Measurements from ENCODE around the gene EYA2. TPM values are rescaled to one million over a fixed set of nuclear protein-coding genes. Genes with fewer than 3 reads are reported as not detected.
A peak's percentile ranks its signal among the peaks of the same experiment; 100 is the strongest.

Gene EYA2
- total RNA-seq, 1 experiment from 2014 or later = 0.74 TPM

- Mint-ChIP-seq H3K27ac (peak overlapping the region in 2 of 3 experiments; percentile 36 to 94; a peak in 4 of 7 replicates), H3K4me3 (no peak overlapping the region), H3K9me3 (peaks cover 3 to 9% of the 10 kb centered on the region in 2 experiments; a peak in 4 of 5 replicates), H3K27me3 (ENCODE audit: low read depth) (peaks cover 1% of the 10 kb centered on the region; the same call in 1 of the 2 replicates), H3K36me3 (ENCODE audit: insufficient read depth in 1 of 3, low read depth in 3 of 3) (peaks cover 0 to 6% (median 2%) of the 10 kb centered on the region in 3 experiments; a peak in 2 of 7 replicates), H3K4me1 (peaks cover 22 to 32% of the 10 kb centered on the region in 2 experiments)
- H2BK15ac ChIP-seq (ENCODE audit: low read depth, low read length) = no peak overlapping the region
- no peak overlapping the region for H2BK5ac ChIP-seq (ENCODE audit: insufficient read length, low read length)
- H2BK120ac ChIP-seq (ENCODE audit: low read depth, low read length, poor library complexity, severe bottlenecking) = no peak overlapping the region
- H2AFZ ChIP-seq (ENCODE audit: low read length) = no peak overlapping the region
- no peaks in the 10 kb centered on the region for H3K4me1 ChIP-seq (ENCODE audit: insufficient read depth, low read length)
- no peaks in the 10 kb centered on the region for H3K23me2 ChIP-seq (ENCODE audit: insufficient read length, low read depth, low read length, poor library complexity, severe bottlenecking)
- H3K56ac ChIP-seq (ENCODE audit: insufficient read length, low read depth, low read length) = no peak overlapping the region
- H3K79me1 ChIP-seq (ENCODE audit: insufficient read depth, low read depth, low read length, poor library complexity, severe bottlenecking) = no peaks in the 10 kb centered on the region
- TF ChIP-seq CTCF (conservative IDR thresholded peaks at IDR 0.05) = no peak
- H4K91ac ChIP-seq (ENCODE audit: insufficient read length, low read depth, low read length) = no peak overlapping the region
- no peak for DNase-seq
- no peaks in the 10 kb centered on the region for H4K20me1 ChIP-seq (ENCODE audit: control insufficient read depth, insufficient read depth, insufficient read length)
- no peak overlapping the region for H3K9ac ChIP-seq (ENCODE audit: extremely low read depth, insufficient read length, low read length)
- no peaks in the 10 kb centered on the region for H3K27me3 ChIP-seq (ENCODE audit: insufficient read depth, low read length)
- no peak overlapping the region for H2AK5ac ChIP-seq (ENCODE audit: insufficient read length, low read length)
- no peak overlapping the region for H4K8ac ChIP-seq (replicated peaks; ENCODE audit: insufficient read length, low read depth, low read length)
- H3K79me2 ChIP-seq (ENCODE audit: insufficient read depth, low read length) = no peaks in the 10 kb centered on the region
- no CpG with 5 or more reads among the region's 12 CpGs for WGBS (ENCODE audit: extremely low coverage, insufficient read length, low lambda C conversion rate)
- no peak overlapping the region for H3K14ac ChIP-seq (ENCODE audit: insufficient read depth, low read length)
- no peak overlapping the region for H3K27ac ChIP-seq (ENCODE audit: insufficient read length, low read depth, low read length)
- no peak overlapping the region for H3K4ac ChIP-seq (ENCODE audit: low read depth, low read length)
- H3K9me3 ChIP-seq (ENCODE audit: control insufficient read depth, low read depth, low read length) = no peaks in the 10 kb centered on the region
- no peak overlapping the region for H3K23ac ChIP-seq (ENCODE audit: insufficient read length, low read depth, low read length)
- H2BK12ac ChIP-seq (ENCODE audit: insufficient read length, low read depth, low read length) = no peak overlapping the region
- H3K4me2 ChIP-seq (ENCODE audit: insufficient read depth, insufficient read length, low read length) = no peak overlapping the region
- no peak overlapping the region for H4K5ac ChIP-seq (ENCODE audit: insufficient read length, low read depth, low read length)
- no peak overlapping the region for H2BK20ac ChIP-seq (ENCODE audit: low read depth, low read length, poor library complexity, severe bottlenecking)
- no peak overlapping the region for H3T11ph ChIP-seq (ENCODE audit: low read length)
- no peak overlapping the region for H3K18ac ChIP-seq (ENCODE audit: insufficient read length, low read depth, low read length)
These were observed 34.0 kb downstream of the EYA2 start for GRCh38 chr20:46928580-46929132.
